ENCODE measurements around the gene IL27RA. TPM values are rescaled to one million over a fixed set of nuclear protein-coding genes. Genes with fewer than 3 reads are reported as not detected.

Gene IL27RA
- total RNA-seq, 2 experiments from 2014 or later: 5.2 to 9.0 TPM

GRCh38 chr19:13993590-13994300 is 37.8 kb upstream of the IL27RA start:
- Histone ChIP-seq H3K4me1 (ENCODE audit: insufficient read depth, low read length, poor library complexity, severe bottlenecking) (peaks cover 9% of the 10 kb centered on the region), H3K36me3 (ENCODE audit: insufficient read depth, low read length) (peaks cover 53% of the 10 kb centered on the region), H2AFZ (ENCODE audit: low read length) (no peak overlapping the region), H3K27ac (ENCODE audit: low read depth, low read length, poor library complexity, severe bottlenecking) (no peak overlapping the region), H3K79me2 (ENCODE audit: insufficient read depth, low read depth, low read length) (no peaks in the 10 kb centered on the region; the same call in 1 of the 2 replicates), H3K9me3 (ENCODE audit: low read length) (peaks cover under 1% of the 10 kb centered on the region; the same call in 1 of the 2 replicates), H3K9me2 (ENCODE audit: insufficient read depth, low read length) (no peaks in the 10 kb centered on the region), H4K20me1 (ENCODE audit: insufficient read depth, low read length) (no peaks in the 10 kb centered on the region), H3K4me2 (ENCODE audit: low read length) (no peak overlapping the region), H3K4me3 (ENCODE audit: low read depth, low read length, poor library complexity, severe bottlenecking) (no peak overlapping the region)
- DNase-seq (ENCODE audit: low spot score): no peak
- no peak for TF ChIP-seq CTCF (conservative IDR thresholded peaks at IDR 0.05; ENCODE audit: low read length)
- no peak for TF ChIP-seq EZH2phosphoT487 (IDR thresholded peaks at IDR 0.05; ENCODE audit: borderline replicate concordance, low read depth, low read length)
- BruUV-seq (replicated peaks): no TSS peak
- POLR2A ChIA-PET: interaction anchor here (0.6 to 1.6 kb wide), 3 partner anchors 11 to 255 kb away, joined by 3 to 8 read pairs (median 6); no protein-coding TSS in a partner anchor
- CTCF ChIA-PET (ENCODE audit: unreplicated experiment): no interaction called here
- intact Hi-C loops (cut with micrococcal nuclease; ENCODE audit: unreplicated experiment): no loop called here

GRCh38 chr19:13995017-13995728 is 36.4 kb upstream of the IL27RA start:
- no TSS peak for BruUV-seq (replicated peaks)

More at GRCh38 chr19:13995017-13995728, 36.4 kb upstream of the IL27RA start:
- Histone ChIP-seq H3K4me3 (ENCODE audit: low read depth, low read length, poor library complexity, severe bottlenecking) (no peak overlapping the region), H3K9me2 (ENCODE audit: insufficient read depth, low read length) (no peaks in the 10 kb centered on the region), H3K4me2 (ENCODE audit: low read length) (no peak overlapping the region), H3K4me1 (ENCODE audit: insufficient read depth, low read length, poor library complexity, severe bottlenecking) (no peaks in the 10 kb centered on the region), H3K79me2 (ENCODE audit: insufficient read depth, low read depth, low read length) (peaks cover 10% of the 10 kb centered on the region; the same call in 1 of the 2 replicates), H4K20me1 (ENCODE audit: insufficient read depth, low read length) (no peaks in the 10 kb centered on the region), H2AFZ (ENCODE audit: low read length) (no peak overlapping the region), H3K9me3 (ENCODE audit: low read length) (peaks cover 9% of the 10 kb centered on the region), H3K36me3 (ENCODE audit: insufficient read depth, low read length) (peaks cover 55% of the 10 kb centered on the region), H3K27ac (ENCODE audit: low read depth, low read length, poor library complexity, severe bottlenecking) (no peak overlapping the region)
- TF ChIP-seq CTCF (conservative IDR thresholded peaks at IDR 0.05; ENCODE audit: low read length): no peak
- no peak for TF ChIP-seq EZH2phosphoT487 (IDR thresholded peaks at IDR 0.05; ENCODE audit: borderline replicate concordance, low read depth, low read length)
- no peak for DNase-seq (ENCODE audit: low spot score)
- intact Hi-C loops (cut with micrococcal nuclease; ENCODE audit: unreplicated experiment): no loop called here
- POLR2A ChIA-PET: interaction anchor here (0.9 kb wide), 1 partner anchor 8 kb away, joined by 7 read pairs; no protein-coding TSS in a partner anchor
- CTCF ChIA-PET (ENCODE audit: unreplicated experiment): no interaction called here

Measured in OCI-LY7 (cell line).